NCI-H345 (cell line): Measurements from ENCODE around the gene RASGRP4.
"Not testable (repeated sequence)": the region's sequence is repeated elsewhere in the genome, so short reads cannot be mapped to it uniquely, and the experiment has no call there.

Source experiments
- DNase-seq: peaks from one replicate; lab custom pipeline; 2025; lab: John Stamatoyannopoulos, UW

RASGRP4 gene

GRCh38 chr19:38370299-38370698 lies 55.7 kb downstream of the RASGRP4 start:
- no peak for DNase-seq

GRCh38 chr19:38369584-38369983 lies 56.4 kb downstream of the RASGRP4 start:
- no peak for DNase-seq

- no peak for DNase-seq
Measured at GRCh38 chr19:38367041-38367440, 59.0 kb downstream of the RASGRP4 start.

DNA sequence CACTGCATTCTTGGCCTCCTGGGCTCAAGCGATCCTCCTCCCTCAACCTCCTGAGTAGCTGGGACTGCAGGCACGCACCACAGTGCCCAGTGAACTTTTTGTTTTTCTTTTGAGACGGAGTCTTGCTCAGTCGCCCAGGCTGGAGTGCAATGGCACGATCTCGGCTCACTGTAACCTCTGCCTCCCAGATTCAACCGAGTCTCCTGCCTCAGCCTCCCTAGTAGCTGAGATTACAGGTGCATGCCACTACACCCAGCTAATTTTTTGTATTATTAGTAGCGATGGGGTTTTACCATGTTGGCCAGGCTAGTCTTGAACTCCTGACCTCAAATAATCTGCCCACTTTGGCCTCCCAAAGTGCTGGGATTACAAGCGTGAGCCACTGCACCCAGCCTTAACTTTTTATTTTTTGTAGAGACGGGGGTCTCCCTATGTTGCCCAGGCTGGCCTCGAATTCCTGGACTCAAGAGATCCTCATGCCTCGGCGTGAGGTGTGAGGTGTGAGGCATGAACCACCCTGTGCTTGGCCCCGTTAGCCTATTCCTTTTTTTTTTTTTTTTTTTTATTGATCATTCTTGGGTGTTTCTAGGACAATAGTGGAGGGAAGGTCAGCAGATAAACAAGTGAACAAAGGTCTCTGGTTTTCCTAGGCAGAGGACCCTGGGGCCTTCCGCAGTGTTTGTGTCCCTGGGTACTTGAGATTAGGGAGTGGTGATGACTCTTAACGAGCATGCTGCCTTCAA lies 62.9 kb downstream of the RASGRP4 start:
- not testable (repeated sequence) for DNase-seq

DNA sequence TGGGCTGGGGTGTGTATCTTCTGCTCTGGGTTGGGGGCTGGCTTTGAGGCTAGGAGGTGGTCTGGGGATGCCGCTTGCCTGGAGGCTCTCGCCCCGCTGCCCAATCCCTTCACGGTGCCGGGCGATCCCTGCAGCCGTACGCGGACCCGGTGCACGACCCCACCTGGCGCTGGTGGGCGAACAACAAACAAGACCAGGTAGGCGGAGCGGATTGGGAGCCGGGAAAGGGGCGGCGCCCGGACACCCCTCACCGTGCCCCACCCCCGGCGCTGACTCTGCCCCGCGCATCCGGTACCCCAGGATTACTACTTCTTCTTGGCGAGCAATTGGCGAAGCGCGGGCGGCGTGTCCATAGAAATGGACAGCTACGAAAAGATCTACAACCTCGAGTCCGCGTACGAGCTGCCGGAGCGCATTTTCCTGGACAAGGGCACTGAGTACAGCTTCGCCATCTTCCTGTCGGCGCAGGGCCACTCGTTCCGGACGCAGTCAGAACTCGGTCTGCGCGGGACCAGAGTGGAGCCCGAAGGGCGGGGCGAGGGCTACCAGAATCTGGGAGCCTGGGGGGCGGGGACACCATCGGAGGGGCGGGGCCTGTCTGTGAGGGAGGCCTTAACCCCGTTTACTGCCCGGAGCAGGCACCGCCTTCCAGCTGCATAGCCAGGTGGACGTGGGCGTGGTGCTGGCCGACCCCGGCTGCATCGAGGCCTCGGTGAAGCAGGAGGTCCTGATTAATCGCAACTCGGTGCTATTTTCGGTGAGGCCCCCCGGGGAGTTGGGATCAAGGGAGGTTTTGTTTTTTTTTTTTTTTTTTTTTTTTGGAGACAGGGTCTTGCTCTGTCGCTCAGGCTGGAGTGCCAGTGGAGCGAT lies 63.7 kb downstream of the RASGRP4 start:
- DNase-seq: peak; percentile 98

GRCh38 chr19:38361633-38362075 lies 64.4 kb downstream of the RASGRP4 start:
- DNase-seq: peak; percentile 98

GRCh38 chr19:38360839-38361631 lies 65.0 kb downstream of the RASGRP4 start:
- DNase-seq: no peak

- peak; percentile 46 for DNase-seq
Measured at GRCh38 chr19:38360351-38360750, 65.7 kb downstream of the RASGRP4 start.

- DNase-seq: no peak
Measured at GRCh38 chr19:38359242-38360021, 66.6 kb downstream of the RASGRP4 start.
